GM12865 (cell line): ENCODE results near the gene MAOA.

Experiments used
- DNase-seq: peaks from one replicate; pipeline ENCODE4 v3.0.0; 2010; ENCODE audit warnings: low read depth
- H3K4me3 ChIP-seq: 2 replicates; pipeline ENCODE4 v1.5.1; 2011; ENCODE audit warnings: mild to moderate bottlenecking, low read depth, low read length, control low read depth
- CTCF ChIP-seq: IDR thresholded peaks from 2 replicates; pipeline ENCODE4 v1.5.1; 2011; ENCODE audit warnings: low read length, control low read depth, low read depth, inconsistent platforms; ENCODE audit not compliant: insufficient read depth; ENCODE audit errors: missing control alignments

The MAOA gene

GRCh38 chrX:43747476-43747875 is 91.4 kb downstream of the MAOA start:
- no peak for DNase-seq

GRCh38 chrX:43750248-43750676 is 94.2 kb downstream of the MAOA start:
- TF ChIP-seq CTCF = peak; percentile 16
- peak; percentile 48 for DNase-seq

More at GRCh38 chrX:43747476-43747875, 91.4 kb downstream of the MAOA start:
- no peak overlapping the region for H3K4me3 ChIP-seq
- TF ChIP-seq CTCF = no peak

GRCh38 chrX:43753637-43754036 is 97.5 kb downstream of the MAOA start:
- no peak for TF ChIP-seq CTCF
- DNase-seq = no peak
- H3K4me3 ChIP-seq = no peak overlapping the region

More at GRCh38 chrX:43750248-43750676, 94.2 kb downstream of the MAOA start:
- no peak overlapping the region for H3K4me3 ChIP-seq

- DNase-seq = no peak
- TF ChIP-seq CTCF = no peak
These were observed 100.0 kb downstream of the MAOA start for GRCh38 chrX:43756076-43756475.

GRCh38 chrX:43758044-43758443 is 101.9 kb downstream of the MAOA start:
- DNase-seq = no peak
- H3K4me3 ChIP-seq = no peak overlapping the region
- no peak for TF ChIP-seq CTCF

More at GRCh38 chrX:43756076-43756475, 100.0 kb downstream of the MAOA start:
- H3K4me3 ChIP-seq = no peak overlapping the region

GRCh38 chrX:43785930-43786591 is 130.0 kb downstream of the MAOA start:
- no peak for DNase-seq
- TF ChIP-seq CTCF = no peak
- no peak overlapping the region for H3K4me3 ChIP-seq
